KOPT-K1 (cell line): Measurements from ENCODE around the gene TMEM88.

Experiments used
- H3K27ac ChIP-seq: fragments of 200-600 bp; sonication (generic); 2 replicates; pipeline ENCODE4 v1.5.1; 2016; ENCODE audit warnings: antibody characterized with exemption, mild to moderate bottlenecking, low read depth, low read length; ENCODE audit not compliant: poor library complexity, severe bottlenecking
- H3K36me3 ChIP-seq: fragments of 200-600 bp; sonication (generic); 2 replicates; pipeline ENCODE4 v1.5.1; 2017; ENCODE audit warnings: antibody characterized with exemption, mild to moderate bottlenecking, low read length, moderate library complexity; ENCODE audit not compliant: insufficient read depth
- H3K9me3 ChIP-seq: fragments of 200-600 bp; sonication (generic); 2 replicates; pipeline ENCODE4 v1.5.1; 2017; ENCODE audit warnings: antibody characterized with exemption, low read length, mild to moderate bottlenecking; ENCODE audit not compliant: insufficient read depth, poor library complexity, severe bottlenecking

The TMEM88 gene

DNA sequence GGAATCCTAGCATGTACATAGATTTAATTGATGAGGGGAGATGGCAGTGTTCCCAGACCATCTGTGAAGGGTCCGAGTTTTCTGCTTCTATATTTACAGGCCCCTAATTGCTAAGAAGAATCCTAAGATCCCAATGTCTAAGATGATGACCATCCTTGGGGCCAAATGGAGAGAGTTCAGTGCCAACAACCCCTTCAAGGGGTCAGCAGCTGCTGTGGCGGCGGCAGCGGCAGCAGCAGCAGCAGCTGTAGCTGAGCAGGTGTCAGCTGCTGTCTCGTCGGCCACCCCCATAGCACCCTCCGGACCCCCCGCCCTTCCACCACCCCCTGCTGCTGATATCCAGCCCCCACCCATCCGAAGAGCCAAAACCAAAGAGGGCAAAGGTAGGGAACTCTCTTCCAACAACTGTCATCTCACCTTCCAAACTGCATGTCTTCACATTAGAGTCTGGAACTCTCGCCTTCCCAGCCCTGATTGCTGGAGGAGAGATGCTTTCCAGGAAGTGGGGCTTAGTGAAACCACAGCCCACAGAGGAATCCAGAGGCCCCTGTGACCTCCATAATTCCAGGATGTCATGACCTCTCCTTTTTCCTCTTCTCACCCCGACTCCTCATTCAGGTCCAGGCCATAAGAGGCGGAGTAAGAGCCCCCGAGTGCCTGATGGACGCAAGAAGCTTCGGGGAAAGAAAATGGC, 38.5 kb downstream of the TMEM88 start:
- Histone ChIP-seq H3K36me3 (peaks cover 84% of the 10 kb centered on the region), H3K9me3 (no peaks in the 10 kb centered on the region), H3K27ac (no peak overlapping the region)

GRCh38 chr17:7894226-7894625, 39.4 kb downstream of the TMEM88 start:
- Histone ChIP-seq H3K9me3 (no peaks in the 10 kb centered on the region), H3K27ac (no peak overlapping the region), H3K36me3 (peaks cover 93% of the 10 kb centered on the region)

GRCh38 chr17:7894866-7895265, 40.0 kb downstream of the TMEM88 start:
- Histone ChIP-seq H3K36me3 (peaks cover 93% of the 10 kb centered on the region), H3K9me3 (no peaks in the 10 kb centered on the region), H3K27ac (no peak overlapping the region)

DNA sequence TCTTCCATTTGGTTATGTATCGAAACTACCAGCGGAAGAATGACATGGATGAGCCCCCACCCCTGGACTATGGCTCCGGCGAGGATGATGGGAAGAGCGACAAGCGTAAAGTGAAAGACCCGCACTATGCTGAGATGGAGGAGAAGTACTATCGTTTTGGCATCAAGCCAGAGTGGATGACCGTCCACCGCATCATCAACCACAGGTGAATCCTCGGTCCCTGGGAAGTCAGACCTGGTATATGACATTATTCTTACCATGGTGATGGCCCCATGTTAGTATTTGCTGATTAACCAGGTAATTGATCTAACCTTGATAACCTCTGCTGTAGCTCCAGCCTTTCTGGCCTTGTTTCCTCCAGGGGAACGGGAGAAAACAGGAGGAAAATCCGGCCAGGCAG, 42.2 kb downstream of the TMEM88 start:
- Histone ChIP-seq H3K27ac (no peak overlapping the region), H3K36me3 (peaks cover 93% of the 10 kb centered on the region), H3K9me3 (no peaks in the 10 kb centered on the region)

DNA sequence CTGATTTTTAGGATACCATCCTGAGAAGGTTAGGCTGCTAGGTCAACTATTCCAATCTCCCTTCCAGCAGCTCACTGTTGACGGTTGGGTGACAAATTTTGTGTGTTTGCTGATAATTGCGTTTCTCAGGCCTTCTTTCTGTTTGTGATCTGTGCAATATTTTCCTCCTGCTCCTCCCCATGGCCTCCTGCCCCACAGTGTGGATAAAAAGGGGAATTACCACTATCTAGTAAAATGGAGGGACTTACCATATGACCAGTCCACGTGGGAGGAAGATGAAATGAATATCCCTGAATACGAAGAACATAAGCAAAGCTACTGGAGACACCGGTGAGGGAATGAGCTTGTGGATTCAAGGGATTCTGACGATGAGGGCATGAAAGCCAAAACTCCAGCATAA, 42.9 kb downstream of the TMEM88 start:
- H3K36me3 ChIP-seq = peaks cover 96% of the 10 kb centered on the region
- no peak overlapping the region for H3K27ac ChIP-seq
- no peaks in the 10 kb centered on the region for H3K9me3 ChIP-seq

- Histone ChIP-seq H3K27ac (no peak overlapping the region), H3K9me3 (no peaks in the 10 kb centered on the region), H3K36me3 (peaks cover 100% of the 10 kb centered on the region)
Observed at GRCh38 chr17:7903154-7904103, 48.6 kb downstream of the TMEM88 start.
